ENCODE results near the gene TCP11.

Gene TCP11

DNA sequence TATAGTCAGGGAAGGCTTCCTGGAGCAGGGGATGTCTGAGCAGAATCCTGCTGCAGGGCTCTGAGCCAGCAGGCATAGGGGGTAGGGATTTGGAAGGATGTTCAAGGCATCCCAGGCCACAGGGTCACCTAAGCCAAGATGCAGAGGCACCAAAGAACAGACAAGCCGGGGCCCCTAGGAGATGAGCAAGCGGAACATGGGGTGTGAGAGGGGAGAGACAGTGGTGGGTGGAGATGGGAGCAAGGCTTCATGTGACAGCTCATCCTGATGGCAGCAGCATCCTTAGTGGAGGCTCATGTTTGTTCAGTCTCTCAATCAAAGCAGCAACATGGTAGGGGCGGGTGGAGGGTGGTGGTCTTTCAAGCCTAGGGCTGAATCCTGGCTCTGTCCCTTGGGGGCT is 29.8 kb upstream of the TCP11 start:
- Histone ChIP-seq H4K8ac (ENCODE audit: low read depth, low read length) (no peak overlapping the region), H3K36me3 (ENCODE audit: control insufficient read depth, insufficient read depth, low read length) (no peaks in the 10 kb centered on the region), H3K79me2 (ENCODE audit: control insufficient read depth, insufficient read depth, low read length) (no peaks in the 10 kb centered on the region), H3K4me2 (ENCODE audit: low read length) (no peak overlapping the region), H3K23ac (ENCODE audit: low read length) (no peak overlapping the region), H2BK5ac (ENCODE audit: low read length) (no peak overlapping the region), H2BK15ac (replicated peaks; ENCODE audit: low read depth) (no peak overlapping the region), H3K27me3 (ENCODE audit: insufficient read depth, low read length, poor library complexity) (no peaks in the 10 kb centered on the region), H3K27ac (ENCODE audit: low read depth, low read length) (no peak overlapping the region), H2AK5ac (ENCODE audit: low read length) (no peak overlapping the region), H3K18ac (ENCODE audit: low read length) (no peak overlapping the region), H3K56ac (ENCODE audit: low read length) (no peak overlapping the region), H2BK120ac (ENCODE audit: low read depth, low read length) (no peak overlapping the region), H3K4ac (ENCODE audit: low read depth, low read length) (no peak overlapping the region), H4K5ac (ENCODE audit: low read length) (no peak overlapping the region), H3K79me1 (ENCODE audit: low read length) (no peaks in the 10 kb centered on the region), H3K9ac (ENCODE audit: low read length) (no peak overlapping the region), H3K4me3 (ENCODE audit: low read length) (no peak overlapping the region), H3K4me1 (ENCODE audit: control insufficient read depth, low read depth, low read length) (no peaks in the 10 kb centered on the region)
- no CpG with 5 or more reads among the region's 3 CpGs for WGBS (ENCODE audit: extremely low coverage, insufficient coverage, low lambda C conversion rate)
- DNase-seq, result no peak

DNA sequence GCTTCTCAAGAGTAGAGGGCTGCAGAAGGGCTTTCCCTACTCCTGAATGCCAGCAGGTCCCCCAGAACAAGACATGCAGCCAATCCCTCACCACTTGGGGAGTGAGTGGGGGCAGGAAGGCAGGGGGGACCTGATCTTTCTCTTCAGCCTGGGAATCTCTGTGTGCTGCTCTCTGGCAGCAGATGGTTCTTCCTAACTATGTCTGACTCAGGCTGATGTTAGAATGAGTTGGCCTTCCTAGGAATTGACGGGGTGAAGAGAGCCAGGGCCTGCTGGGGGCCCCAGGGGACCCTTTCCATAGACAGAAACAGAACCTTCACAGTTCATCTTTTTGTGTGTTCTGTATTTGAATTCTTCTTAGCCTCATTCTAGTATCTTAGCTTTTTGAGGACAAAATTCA is 29.0 kb upstream of the TCP11 start:
- H3K23ac ChIP-seq (ENCODE audit: low read length), result no peak overlapping the region
- no peak overlapping the region for H3K27ac ChIP-seq (ENCODE audit: low read depth, low read length)
- H3K4me2 ChIP-seq (ENCODE audit: low read length), result no peak overlapping the region
- no peak overlapping the region for H2BK15ac ChIP-seq (replicated peaks; ENCODE audit: low read depth)
- H3K56ac ChIP-seq (ENCODE audit: low read length), result no peak overlapping the region
- H4K5ac ChIP-seq (ENCODE audit: low read length), result no peak overlapping the region
- no peaks in the 10 kb centered on the region for H3K4me1 ChIP-seq (ENCODE audit: control insufficient read depth, low read depth, low read length)
- WGBS (ENCODE audit: extremely low coverage, insufficient coverage, low lambda C conversion rate), result no CpG with 5 or more reads among the region's 1 CpG
- no peak overlapping the region for H2BK5ac ChIP-seq (ENCODE audit: low read length)
- H3K4me3 ChIP-seq (ENCODE audit: low read length), result no peak overlapping the region
- no peak overlapping the region for H2BK120ac ChIP-seq (ENCODE audit: low read depth, low read length)
- H2AK5ac ChIP-seq (ENCODE audit: low read length), result no peak overlapping the region
- no peak overlapping the region for H3K18ac ChIP-seq (ENCODE audit: low read length)
- H3K36me3 ChIP-seq (ENCODE audit: control insufficient read depth, insufficient read depth, low read length), result no peaks in the 10 kb centered on the region
- H4K8ac ChIP-seq (ENCODE audit: low read depth, low read length), result no peak overlapping the region
- H3K27me3 ChIP-seq (ENCODE audit: insufficient read depth, low read length, poor library complexity), result no peaks in the 10 kb centered on the region
- H3K79me1 ChIP-seq (ENCODE audit: low read length), result no peaks in the 10 kb centered on the region
- no peaks in the 10 kb centered on the region for H3K79me2 ChIP-seq (ENCODE audit: control insufficient read depth, insufficient read depth, low read length)
- H3K4ac ChIP-seq (ENCODE audit: low read depth, low read length), result no peak overlapping the region
- no peak overlapping the region for H3K9ac ChIP-seq (ENCODE audit: low read length)
- DNase-seq, result no peak

DNA sequence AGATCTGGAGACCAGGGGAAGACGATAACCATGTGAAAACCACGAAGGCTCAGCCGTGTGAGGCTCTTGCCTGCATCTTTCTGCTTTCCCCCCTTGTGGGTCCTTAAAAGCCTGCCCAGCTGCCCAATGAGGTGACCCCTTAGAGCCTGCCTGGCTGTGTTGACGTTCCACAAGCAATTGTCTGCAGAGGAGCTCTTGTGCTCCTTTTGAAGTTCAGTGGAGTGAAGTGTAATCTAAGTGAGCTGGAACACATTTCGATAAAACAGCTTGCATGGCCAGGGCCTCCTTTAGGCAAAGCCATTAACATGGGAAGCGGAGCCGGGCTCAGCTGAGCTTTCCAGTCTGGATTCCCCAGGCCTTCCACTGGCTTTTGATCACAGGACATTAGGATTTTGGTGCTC is 27.3 kb upstream of the TCP11 start:
- Histone ChIP-seq H2BK5ac (ENCODE audit: low read length) (no peak overlapping the region), H3K36me3 (ENCODE audit: control insufficient read depth, insufficient read depth, low read length) (no peaks in the 10 kb centered on the region), H3K4me2 (ENCODE audit: low read length) (no peak overlapping the region), H3K27ac (ENCODE audit: low read depth, low read length) (no peak overlapping the region), H3K27me3 (ENCODE audit: insufficient read depth, low read length, poor library complexity) (no peaks in the 10 kb centered on the region), H3K4me1 (ENCODE audit: control insufficient read depth, low read depth, low read length) (no peaks in the 10 kb centered on the region), H3K9ac (ENCODE audit: low read length) (no peak overlapping the region), H4K8ac (ENCODE audit: low read depth, low read length) (no peak overlapping the region), H3K56ac (ENCODE audit: low read length) (no peak overlapping the region), H2BK15ac (replicated peaks; ENCODE audit: low read depth) (no peak overlapping the region), H2BK120ac (ENCODE audit: low read depth, low read length) (no peak overlapping the region), H2AK5ac (ENCODE audit: low read length) (no peak overlapping the region), H3K18ac (ENCODE audit: low read length) (no peak overlapping the region), H3K79me2 (ENCODE audit: control insufficient read depth, insufficient read depth, low read length) (no peaks in the 10 kb centered on the region), H3K4ac (ENCODE audit: low read depth, low read length) (no peak overlapping the region), H3K23ac (ENCODE audit: low read length) (no peak overlapping the region), H3K4me3 (ENCODE audit: low read length) (no peak overlapping the region), H4K5ac (ENCODE audit: low read length) (no peak overlapping the region), H3K79me1 (ENCODE audit: low read length) (no peaks in the 10 kb centered on the region)
- WGBS (ENCODE audit: extremely low coverage, insufficient coverage, low lambda C conversion rate), result no CpG with 5 or more reads among the region's 7 CpGs
- DNase-seq, result no peak

DNA sequence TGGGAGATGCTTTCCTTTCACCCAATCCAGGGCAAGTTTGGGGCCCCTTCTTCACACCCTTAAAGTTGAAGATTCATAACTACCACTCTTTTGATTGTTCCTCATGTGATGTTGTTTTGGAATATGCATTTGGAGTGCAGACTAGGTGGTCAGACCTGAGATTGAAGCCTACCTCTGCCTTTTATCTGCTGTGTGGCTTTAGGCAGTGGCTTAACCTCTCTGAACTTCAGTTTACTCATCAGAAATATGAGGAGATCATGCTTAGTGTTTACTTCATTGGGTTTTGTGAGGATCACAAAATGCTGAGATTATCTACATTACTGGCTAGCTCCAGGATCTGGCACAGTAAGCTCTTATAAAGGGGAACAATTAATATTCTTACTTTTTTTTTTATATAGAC is 26.4 kb upstream of the TCP11 start:
- Histone ChIP-seq H3K36me3 (ENCODE audit: control insufficient read depth, insufficient read depth, low read length) (no peaks in the 10 kb centered on the region), H2BK120ac (ENCODE audit: low read depth, low read length) (no peak overlapping the region), H2BK15ac (replicated peaks; ENCODE audit: low read depth) (no peak overlapping the region), H3K27me3 (ENCODE audit: insufficient read depth, low read length, poor library complexity) (no peaks in the 10 kb centered on the region), H2AK5ac (ENCODE audit: low read length) (no peak overlapping the region), H3K4me2 (ENCODE audit: low read length) (no peak overlapping the region), H3K18ac (ENCODE audit: low read length) (no peak overlapping the region), H3K27ac (ENCODE audit: low read depth, low read length) (no peak overlapping the region), H3K56ac (ENCODE audit: low read length) (no peak overlapping the region), H4K8ac (ENCODE audit: low read depth, low read length) (no peak overlapping the region), H3K23ac (ENCODE audit: low read length) (no peak overlapping the region), H2BK5ac (ENCODE audit: low read length) (no peak overlapping the region), H3K9ac (ENCODE audit: low read length) (no peak overlapping the region), H3K79me2 (ENCODE audit: control insufficient read depth, insufficient read depth, low read length) (no peaks in the 10 kb centered on the region), H3K4me1 (ENCODE audit: control insufficient read depth, low read depth, low read length) (no peaks in the 10 kb centered on the region), H4K5ac (ENCODE audit: low read length) (no peak overlapping the region), H3K79me1 (ENCODE audit: low read length) (no peaks in the 10 kb centered on the region), H3K4ac (ENCODE audit: low read depth, low read length) (no peak overlapping the region), H3K4me3 (ENCODE audit: low read length) (no peak overlapping the region)
- no peak for DNase-seq

DNA sequence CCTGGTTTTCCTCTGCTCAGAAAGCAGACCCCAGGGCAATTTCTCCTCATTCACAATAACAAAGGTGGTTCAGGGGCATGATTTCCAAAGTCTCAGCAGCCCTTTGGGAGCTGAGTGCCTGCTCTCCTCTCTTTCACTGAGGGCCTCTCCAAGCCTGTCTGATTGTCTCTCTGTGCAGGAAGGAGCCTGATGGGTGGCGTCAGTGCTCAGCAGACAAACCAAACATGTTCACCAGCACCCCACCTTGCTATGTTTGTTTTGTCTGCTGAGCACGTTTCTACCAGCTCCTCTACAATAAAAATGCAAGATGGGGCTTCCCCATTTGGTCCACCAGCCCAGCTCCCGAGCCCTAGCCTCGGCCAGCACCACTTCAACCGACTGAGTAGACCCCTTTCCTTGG is 25.4 kb upstream of the TCP11 start:
- Histone ChIP-seq H3K79me1 (ENCODE audit: low read length) (no peaks in the 10 kb centered on the region), H3K79me2 (ENCODE audit: control insufficient read depth, insufficient read depth, low read length) (no peaks in the 10 kb centered on the region), H3K27ac (ENCODE audit: low read depth, low read length) (no peak overlapping the region), H4K5ac (ENCODE audit: low read length) (no peak overlapping the region), H2BK15ac (replicated peaks; ENCODE audit: low read depth) (no peak overlapping the region), H3K9ac (ENCODE audit: low read length) (no peak overlapping the region), H2BK120ac (ENCODE audit: low read depth, low read length) (no peak overlapping the region), H3K18ac (ENCODE audit: low read length) (no peak overlapping the region), H3K56ac (ENCODE audit: low read length) (no peak overlapping the region), H3K4me2 (ENCODE audit: low read length) (no peak overlapping the region), H3K36me3 (ENCODE audit: control insufficient read depth, insufficient read depth, low read length) (no peaks in the 10 kb centered on the region), H2BK5ac (ENCODE audit: low read length) (no peak overlapping the region), H3K4me3 (ENCODE audit: low read length) (no peak overlapping the region), H3K4ac (ENCODE audit: low read depth, low read length) (no peak overlapping the region), H4K8ac (ENCODE audit: low read depth, low read length) (no peak overlapping the region), H3K23ac (ENCODE audit: low read length) (no peak overlapping the region), H3K4me1 (ENCODE audit: control insufficient read depth, low read depth, low read length) (no peaks in the 10 kb centered on the region), H2AK5ac (ENCODE audit: low read length) (no peak overlapping the region), H3K27me3 (ENCODE audit: insufficient read depth, low read length, poor library complexity) (no peaks in the 10 kb centered on the region)
- WGBS (ENCODE audit: extremely low coverage, insufficient coverage, low lambda C conversion rate), result no CpG with 5 or more reads among the region's 5 CpGs
- DNase-seq, result no peak

DNA sequence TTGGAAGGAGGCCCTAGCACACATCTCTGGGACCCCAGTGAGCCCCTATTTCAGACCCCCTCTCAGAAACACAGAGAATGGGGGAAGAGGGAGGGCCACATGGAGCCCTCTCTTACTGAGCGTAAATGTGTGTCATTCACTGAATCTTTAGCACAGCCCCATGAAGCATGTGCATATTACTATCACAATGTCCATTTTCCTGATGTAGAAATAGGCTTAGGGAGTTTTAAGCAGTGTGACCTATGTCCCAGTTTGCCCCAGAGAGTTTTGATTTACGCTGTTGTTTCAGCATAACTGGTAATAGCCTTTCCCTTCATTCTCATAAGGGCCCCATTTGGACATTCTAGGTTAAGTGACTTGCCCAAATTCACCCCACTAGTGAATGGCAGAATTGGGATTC is 25.0 kb upstream of the TCP11 start:
- no peak overlapping the region for H3K4ac ChIP-seq (ENCODE audit: low read depth, low read length)
- H2BK5ac ChIP-seq (ENCODE audit: low read length), result no peak overlapping the region
- H3K4me1 ChIP-seq (ENCODE audit: control insufficient read depth, low read depth, low read length), result no peaks in the 10 kb centered on the region
- no peak overlapping the region for H2BK15ac ChIP-seq (replicated peaks; ENCODE audit: low read depth)
- no peak for DNase-seq
- no peaks in the 10 kb centered on the region for H3K79me1 ChIP-seq (ENCODE audit: low read length)
- H3K56ac ChIP-seq (ENCODE audit: low read length), result no peak overlapping the region
- WGBS (ENCODE audit: extremely low coverage, insufficient coverage, low lambda C conversion rate), result no CpG with 5 or more reads among the region's 2 CpGs
- H3K27me3 ChIP-seq (ENCODE audit: insufficient read depth, low read length, poor library complexity), result no peaks in the 10 kb centered on the region
- no peak overlapping the region for H3K18ac ChIP-seq (ENCODE audit: low read length)
- H3K36me3 ChIP-seq (ENCODE audit: control insufficient read depth, insufficient read depth, low read length), result no peaks in the 10 kb centered on the region
- H4K5ac ChIP-seq (ENCODE audit: low read length), result no peak overlapping the region
- no peak overlapping the region for H3K9ac ChIP-seq (ENCODE audit: low read length)
- H2BK120ac ChIP-seq (ENCODE audit: low read depth, low read length), result no peak overlapping the region
- no peak overlapping the region for H2AK5ac ChIP-seq (ENCODE audit: low read length)
- no peak overlapping the region for H4K8ac ChIP-seq (ENCODE audit: low read depth, low read length)
- H3K79me2 ChIP-seq (ENCODE audit: control insufficient read depth, insufficient read depth, low read length), result no peaks in the 10 kb centered on the region
- H3K4me3 ChIP-seq (ENCODE audit: low read length), result no peak overlapping the region
- H3K27ac ChIP-seq (ENCODE audit: low read depth, low read length), result no peak overlapping the region
- H3K4me2 ChIP-seq (ENCODE audit: low read length), result no peak overlapping the region
- no peak overlapping the region for H3K23ac ChIP-seq (ENCODE audit: low read length)

All from mesendoderm (in vitro differentiated cells).